PC-3 (cell line): ENCODE measurements around the gene KLHL7. TPM values are rescaled to one million over a fixed set of nuclear protein-coding genes. Genes with fewer than 3 reads are reported as not detected.

Source experiments
- ATAC-seq: fragments of 200-7000 bp; cut with Tn5 transposase; 2 replicates; pipeline ENCODE4 v1.9.1; 2020; ENCODE audit warnings: mild to moderate bottlenecking, moderate library complexity
- BruUV-seq: library from RNA; stranded (reverse); fragments of 400-500 nt; replicated peaks from 2 replicates; lab custom pipeline; 2021; lab: Mats Ljungman, UMichigan
- CTCF ChIA-PET: fragments of 300-600 bp; sonication (Branson Sonifier 250); formaldehyde crosslinking; loops from one replicate; lab custom pipeline; 2022; ENCODE audit warnings: antibody characterized with exemption; lab: Charles Lee
- POLR2A ChIA-PET: fragments of 300-600 bp; sonication (Branson Sonifier 250); formaldehyde crosslinking; loops from one replicate; lab custom pipeline; 2022; ENCODE audit warnings: antibody characterized with exemption; ENCODE audit not compliant: unreplicated experiment; lab: Charles Lee
- DNase-seq: peaks from one replicate; pipeline ENCODE4 v3.0.0-alpha.2; 2015
- H2AFZ ChIP-seq: fragments of 300-600 bp; sonication (generic); 2 replicates; pipeline ENCODE4 v1.6.0; 2016; ENCODE audit warnings: antibody characterized with exemption, low read length
- H3F3A ChIP-seq: fragments of 300-600 bp; sonication (generic); one replicate; pipeline ENCODE4 v1.6.0; 2017; ENCODE audit warnings: antibody characterized with exemption, low read length, control low read depth, mild to moderate bottlenecking; ENCODE audit not compliant: unreplicated experiment
- H3K27ac ChIP-seq: fragments of 300-600 bp; sonication (generic); 2 replicates; pipeline ENCODE4 v1.5.1; 2016; ENCODE audit warnings: mild to moderate bottlenecking, low read length
- H3K27me3 ChIP-seq: fragments of 300-600 bp; sonication (generic); 2 replicates; pipeline ENCODE4 v1.6.1; 2016; ENCODE audit warnings: low read length, mixed read lengths
- H3K36me3 ChIP-seq: fragments of 300-600 bp; sonication (generic); 2 replicates; pipeline ENCODE4 v1.6.1; 2016; ENCODE audit warnings: low read depth, mixed run types, low read length, mixed read lengths
- H3K4me1 ChIP-seq: fragments of 300-600 bp; sonication (generic); 2 replicates; pipeline ENCODE4 v1.5.1; 2016; ENCODE audit warnings: low read length; ENCODE audit not compliant: insufficient read depth
- H3K4me2 ChIP-seq: fragments of 300-600 bp; sonication (generic); 2 replicates; pipeline ENCODE4 v1.6.0; 2016; ENCODE audit warnings: low read length
- H3K4me3 ChIP-seq: fragments of 300-600 bp; sonication (generic); 2 replicates; pipeline ENCODE4 v1.5.1; 2016; ENCODE audit warnings: mild to moderate bottlenecking, low read length, mixed read lengths
- H3K79me2 ChIP-seq: fragments of 300-600 bp; sonication (generic); 2 replicates; pipeline ENCODE4 v1.6.1; 2017; ENCODE audit warnings: low read length, mixed read lengths
- H3K9ac ChIP-seq: fragments of 300-600 bp; sonication (generic); 2 replicates; pipeline ENCODE4 v1.6.0; 2016; ENCODE audit warnings: mild to moderate bottlenecking, low read length
- H3K9me2 ChIP-seq: fragments of 300-600 bp; sonication (generic); replicated peaks from 2 replicates; pipeline ENCODE4 v1.6.1; 2016; ENCODE audit warnings: mixed run types, low read length, mixed read lengths
- H3K9me3 ChIP-seq: fragments of 300-600 bp; sonication (generic); 2 replicates; pipeline ENCODE4 v1.6.1; 2016; ENCODE audit warnings: low read length, mixed read lengths
- H4K20me1 ChIP-seq: fragments of 300-600 bp; sonication (generic); 2 replicates; pipeline ENCODE4 v1.6.1; 2016; ENCODE audit warnings: low read length, mixed read lengths
- CTCF ChIP-seq: fragments of 300-600 bp; sonication (generic); conservative IDR thresholded peaks from 2 replicates; pipeline ENCODE4 v1.5.1; 2017; ENCODE audit warnings: antibody characterized with exemption, low read depth, mild to moderate bottlenecking, low read length
- EZH2 ChIP-seq: fragments of 300-600 bp; sonication (generic); IDR thresholded peaks from one replicate; pipeline ENCODE4 v1.6.1; 2017; ENCODE audit warnings: antibody characterized with exemption, mild to moderate bottlenecking, low read length; ENCODE audit not compliant: unreplicated experiment
- EZH2phosphoT487 ChIP-seq: fragments of 300-600 bp; sonication (generic); IDR thresholded peaks from 2 replicates; pipeline ENCODE4 v1.6.1; 2018; ENCODE audit warnings: mild to moderate bottlenecking, antibody characterized with exemption, low read length, borderline replicate concordance
- intact Hi-C: fragments of 100-400 bp; cut with micrococcal nuclease; formaldehyde crosslinking; loops from 2 replicates; pipeline ENCODE4 v1.9.0; 2023
- total RNA-seq: library from RNA; depleted of rRNA; stranded (reverse); fragments of >200 nt; gene quantifications from 2 replicates; pipeline ENCODE4 v1.2.3, GENCODE V29; 2014

The KLHL7 gene
- total RNA-seq, 1 experiment from 2014 or later, result 31.1 TPM

DNA sequence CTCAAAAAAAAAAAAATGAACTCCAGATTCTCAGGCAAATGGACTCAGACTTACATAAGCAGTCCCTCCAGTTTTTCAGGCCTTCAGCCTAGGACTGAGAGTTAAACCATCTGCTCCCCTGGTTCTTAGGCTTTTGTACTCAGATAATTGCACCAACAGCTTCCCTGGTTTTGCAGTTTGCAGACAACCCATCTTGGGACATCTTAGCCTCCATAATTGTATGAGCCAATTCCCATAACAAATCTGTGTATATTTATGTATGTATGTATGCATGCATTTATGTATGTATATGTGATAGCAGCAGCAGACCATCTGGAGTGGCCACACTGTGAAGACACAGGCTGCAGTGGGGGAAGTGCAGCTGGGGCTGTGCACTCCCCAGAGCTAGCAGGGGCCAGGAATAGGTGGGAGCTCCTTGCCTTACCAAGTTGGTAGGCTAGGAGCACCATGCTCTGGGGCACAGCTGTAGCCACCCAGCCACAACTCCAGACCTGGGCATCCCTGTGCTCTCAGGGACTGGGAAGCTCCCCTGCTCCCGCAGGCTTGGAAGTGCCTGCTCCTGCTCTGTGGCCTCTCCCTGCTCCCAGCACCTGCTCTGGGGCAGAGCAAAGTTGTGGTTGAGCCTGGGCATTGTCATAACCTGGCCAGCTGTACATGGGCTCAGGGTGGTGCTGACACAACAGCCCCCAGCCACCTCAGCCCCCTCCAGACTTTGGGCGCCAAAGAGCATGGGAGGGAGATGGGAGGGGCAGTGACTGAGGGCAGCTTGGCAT is 8.9 kb upstream of the KLHL7 start:
- Histone ChIP-seq H3K79me2 (no peaks in the 10 kb centered on the region), H3K27me3 (no peaks in the 10 kb centered on the region), H4K20me1 (no peaks in the 10 kb centered on the region), H2AFZ (no peak overlapping the region), H3K4me1 (peaks cover 19% of the 10 kb centered on the region), H3K9me3 (0 out of 2 replicates have a peak, but pooled peaks cover 4% of the 10 kb centered on the region), H3K9ac (no peak overlapping the region), H3K9me2 (no peaks in the 10 kb centered on the region), H3F3A (no peaks in the 10 kb centered on the region), H3K36me3 (no peaks in the 10 kb centered on the region), H3K4me3 (no peak overlapping the region), H3K27ac (no peak overlapping the region), H3K4me2 (no peak overlapping the region)
- DNase-seq (no peak), ATAC-seq (no peak)
- BruUV-seq, result no TSS peak
- ChIA-PET POLR2A (no interaction called here), CTCF (no interaction called here)
- TF ChIP-seq EZH2 (no peak), CTCF (no peak), EZH2phosphoT487 (no peak)
- intact Hi-C loops, result loop anchor here (10.0 kb wide), 1 partner anchor 138 kb away; no protein-coding TSS in a partner anchor

DNA sequence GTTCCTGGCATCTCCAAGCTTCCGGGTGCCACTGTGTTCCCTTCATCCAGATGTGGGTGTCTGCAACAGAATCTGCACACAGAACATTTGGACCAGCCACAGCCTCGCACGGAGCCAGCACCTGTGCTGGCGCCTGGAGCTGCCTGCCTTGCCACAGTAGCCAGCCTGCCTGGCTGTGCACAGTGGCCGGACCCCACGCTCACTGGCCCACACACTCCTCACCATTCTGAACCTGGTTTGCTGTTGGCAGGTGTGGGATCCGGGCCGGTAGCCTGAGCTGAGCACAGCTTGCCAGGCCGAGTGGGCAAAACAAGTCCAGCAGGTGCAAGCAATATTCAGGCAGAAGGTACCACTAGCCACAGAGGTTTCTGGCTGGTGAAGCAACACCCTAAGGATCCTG is 7.6 kb upstream of the KLHL7 start:
- Histone ChIP-seq H3K79me2 (no peaks in the 10 kb centered on the region), H2AFZ (no peak overlapping the region), H3K4me3 (no peak overlapping the region), H3K4me1 (peaks cover 12% of the 10 kb centered on the region), H3F3A (no peaks in the 10 kb centered on the region), H3K9me3 (0 out of 2 replicates have a peak, but pooled peaks cover 4% of the 10 kb centered on the region), H3K4me2 (no peak overlapping the region), H3K9ac (no peak overlapping the region), H3K9me2 (no peaks in the 10 kb centered on the region), H3K27ac (no peak overlapping the region), H3K27me3 (no peaks in the 10 kb centered on the region), H4K20me1 (no peaks in the 10 kb centered on the region), H3K36me3 (no peaks in the 10 kb centered on the region)
- intact Hi-C loops, result loop anchor here (10.0 kb wide), 1 partner anchor 137 kb away; no protein-coding TSS in a partner anchor
- CTCF ChIA-PET, result no interaction called here
- POLR2A ChIA-PET, result no interaction called here
- no peak for ATAC-seq
- DNase-seq, result no peak
- no peak for TF ChIP-seq EZH2phosphoT487
- TF ChIP-seq EZH2, result no peak
- TF ChIP-seq CTCF, result no peak
- no TSS peak for BruUV-seq

DNA sequence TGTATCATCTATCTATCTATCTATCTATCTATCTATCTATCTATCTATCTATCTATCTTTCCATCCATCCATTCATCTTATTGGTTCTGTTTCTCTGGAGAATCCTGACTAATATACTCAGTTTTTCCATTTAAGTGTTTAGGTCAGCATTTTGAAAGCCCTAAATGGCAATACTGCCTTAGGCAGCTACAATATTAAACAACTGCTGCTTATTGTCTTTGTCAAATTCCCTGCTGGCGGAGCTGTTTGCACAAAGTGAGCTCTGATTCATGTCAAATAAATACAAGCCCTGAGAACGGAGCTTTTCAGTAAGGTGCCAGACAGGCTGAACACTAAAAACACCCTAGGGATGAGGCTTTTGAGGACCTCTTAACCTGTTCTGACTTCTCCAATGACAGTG is 7.1 kb upstream of the KLHL7 start:
- Histone ChIP-seq H3K79me2 (no peaks in the 10 kb centered on the region), H3K9me3 (0 out of 2 replicates have a peak, but pooled peaks cover 4% of the 10 kb centered on the region), H3K36me3 (no peaks in the 10 kb centered on the region), H3K9me2 (no peaks in the 10 kb centered on the region), H3K4me1 (peaks cover 7% of the 10 kb centered on the region), H3K27ac (no peak overlapping the region), H4K20me1 (no peaks in the 10 kb centered on the region), H3K4me2 (no peak overlapping the region), H3F3A (no peaks in the 10 kb centered on the region), H2AFZ (no peak overlapping the region), H3K27me3 (no peaks in the 10 kb centered on the region), H3K9ac (no peak overlapping the region), H3K4me3 (no peak overlapping the region)
- TF ChIP-seq CTCF (no peak), EZH2 (no peak), EZH2phosphoT487 (no peak)
- BruUV-seq, result no TSS peak
- no peak for DNase-seq
- POLR2A ChIA-PET, result no interaction called here
- intact Hi-C loops, result loop anchor here (10.0 kb wide), 1 partner anchor 136 kb away; no protein-coding TSS in a partner anchor
- ATAC-seq, result no peak
- CTCF ChIA-PET, result no interaction called here
